OCI-LY7 (cell line): ENCODE data around the gene MTCH1.

Experiments
- CTCF ChIP-seq: fragments of 200-600 bp; sonication (generic); conservative IDR thresholded peaks from 2 replicates; pipeline ENCODE4 v1.5.1; 2014; ENCODE audit warnings: mild to moderate bottlenecking, antibody characterized with exemption, low read length, moderate library complexity, mixed read lengths
- EZH2phosphoT487 ChIP-seq: fragments of 200-600 bp; sonication (generic); IDR thresholded peaks from 2 replicates; pipeline ENCODE4 v1.6.1; 2018; ENCODE audit warnings: low read depth, borderline replicate concordance, mild to moderate bottlenecking, mixed run types, antibody characterized with exemption, low read length, moderate library complexity, mixed read lengths

DNA sequence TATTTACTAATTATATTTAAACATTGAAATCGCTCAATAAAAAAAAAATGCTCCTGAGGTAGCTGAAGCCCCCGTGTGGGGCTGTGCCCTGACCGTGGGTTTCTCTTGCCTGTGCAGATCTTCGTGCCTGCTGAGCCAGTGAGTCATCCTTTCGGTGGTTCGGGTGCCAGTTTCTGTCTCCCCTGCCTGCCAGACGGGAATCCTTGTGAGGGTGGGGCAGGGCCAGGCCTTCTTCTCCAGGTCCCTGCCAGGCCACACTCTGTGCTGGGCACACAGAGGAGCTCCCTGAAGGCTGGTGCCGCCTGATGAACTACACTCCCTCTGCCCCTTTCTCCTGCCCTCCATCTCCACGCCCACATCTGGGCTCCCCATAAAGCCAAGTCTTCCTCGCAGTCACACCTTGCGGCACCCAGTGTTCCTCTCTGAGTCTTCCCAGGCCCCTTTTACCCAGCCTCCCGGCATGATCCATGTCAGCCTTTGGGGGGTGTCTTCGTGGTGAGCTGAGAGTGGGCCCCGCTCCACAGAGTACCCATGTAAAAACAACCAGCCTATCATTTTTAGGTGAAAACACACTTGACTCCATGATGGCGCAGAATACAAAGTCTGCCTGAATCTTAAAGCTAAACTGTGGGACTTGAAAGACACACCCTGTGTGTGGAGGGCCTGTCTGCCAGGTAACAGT is 38.8 kb upstream of the MTCH1 start:
- TF ChIP-seq CTCF = no peak
- TF ChIP-seq EZH2phosphoT487 = no peak
